ENCODE results near the gene NFATC2.

The NFATC2 gene

DNA sequence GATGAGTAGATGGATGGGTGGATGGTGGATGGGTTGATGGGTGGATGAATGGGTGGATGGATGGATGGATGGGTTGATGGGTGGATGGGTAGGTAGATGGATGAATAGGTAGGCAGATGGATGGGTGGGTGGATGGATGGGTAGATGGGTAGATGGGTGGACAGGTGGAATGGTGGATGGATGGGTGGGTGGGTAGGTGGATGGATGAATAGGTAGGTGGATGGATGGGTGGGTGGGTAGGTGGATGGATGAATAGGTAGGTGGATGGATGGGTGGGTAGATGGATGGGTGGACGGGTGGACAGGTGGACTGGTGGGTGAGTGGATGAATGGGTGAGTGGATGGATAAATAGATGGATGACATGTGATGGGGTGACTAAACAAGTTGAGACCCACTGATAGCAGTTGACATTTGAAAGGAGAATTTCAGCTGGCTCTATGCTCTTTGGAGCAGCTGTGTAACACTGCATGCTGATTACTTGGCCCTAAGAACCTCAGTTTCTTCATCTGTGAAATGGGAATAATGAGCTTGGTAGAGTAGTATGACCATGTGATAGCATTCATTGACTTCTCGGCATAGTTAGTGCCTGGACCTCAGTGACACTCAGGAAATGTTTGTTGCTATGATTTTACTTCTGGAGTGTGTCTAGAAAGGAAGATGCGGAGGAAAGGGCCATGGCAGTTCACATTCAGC is 184.3 kb downstream of the NFATC2 start:
- no peak for TF ChIP-seq CTCF (IDR thresholded peaks at IDR 0.05; ENCODE audit: borderline replicate concordance, control extremely low read depth, extremely low read depth, insufficient read depth, missing control alignments)
- in situ Hi-C loops (cut with MboI; ENCODE audit: low sequenced_read_pairs, unreplicated experiment) = no loop called here

GRCh38 chr20:51357543-51357942 is 185.0 kb downstream of the NFATC2 start:
- in situ Hi-C loops (cut with MboI; ENCODE audit: low sequenced_read_pairs, unreplicated experiment) = no loop called here
- no peak for TF ChIP-seq CTCF (IDR thresholded peaks at IDR 0.05; ENCODE audit: borderline replicate concordance, control extremely low read depth, extremely low read depth, insufficient read depth, missing control alignments)
- no peak for DNase-seq (ENCODE audit: low spot score)

More for the DNA sequence above, 184.3 kb downstream of the NFATC2 start:
- DNase-seq (ENCODE audit: low spot score) = no peak

GRCh38 chr20:51356871-51357270 is 185.6 kb downstream of the NFATC2 start:
- in situ Hi-C loops (cut with MboI; ENCODE audit: low sequenced_read_pairs, unreplicated experiment) = no loop called here
- no peak for TF ChIP-seq CTCF (IDR thresholded peaks at IDR 0.05; ENCODE audit: borderline replicate concordance, control extremely low read depth, extremely low read depth, insufficient read depth, missing control alignments)
- no peak for DNase-seq (ENCODE audit: low spot score)

DNA sequence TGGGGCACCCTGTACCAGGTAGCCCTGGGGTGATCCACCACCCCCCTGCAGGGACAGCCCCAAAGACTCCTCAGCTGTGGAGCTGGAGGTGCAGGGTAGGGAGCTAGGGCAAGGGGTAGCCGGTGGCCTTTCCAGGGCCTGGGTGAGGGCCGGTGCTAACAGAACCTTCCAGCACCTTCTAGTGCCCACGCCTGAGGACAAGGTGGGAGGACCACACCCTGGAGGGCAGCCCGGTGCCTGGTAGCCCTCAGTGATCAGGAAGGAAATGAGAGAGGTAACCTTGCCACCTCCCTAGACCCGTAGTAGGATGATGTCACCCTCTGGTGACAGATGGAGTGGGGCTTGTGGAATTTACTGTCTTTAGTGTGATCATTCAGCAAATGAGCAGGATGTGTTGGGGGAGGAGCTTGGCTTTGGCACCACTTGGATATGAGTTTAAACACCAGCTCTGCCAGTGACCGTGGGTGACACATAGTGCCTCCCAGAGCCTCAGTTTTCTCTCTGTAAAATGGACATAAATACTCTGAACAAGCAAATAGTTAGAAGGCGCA is 187.7 kb downstream of the NFATC2 start:
- TF ChIP-seq CTCF (IDR thresholded peaks at IDR 0.05; ENCODE audit: borderline replicate concordance, control extremely low read depth, extremely low read depth, insufficient read depth, missing control alignments) = no peak
- DNase-seq (ENCODE audit: low spot score) = no peak
- in situ Hi-C loops (cut with MboI; ENCODE audit: low sequenced_read_pairs, unreplicated experiment) = no loop called here

DNA sequence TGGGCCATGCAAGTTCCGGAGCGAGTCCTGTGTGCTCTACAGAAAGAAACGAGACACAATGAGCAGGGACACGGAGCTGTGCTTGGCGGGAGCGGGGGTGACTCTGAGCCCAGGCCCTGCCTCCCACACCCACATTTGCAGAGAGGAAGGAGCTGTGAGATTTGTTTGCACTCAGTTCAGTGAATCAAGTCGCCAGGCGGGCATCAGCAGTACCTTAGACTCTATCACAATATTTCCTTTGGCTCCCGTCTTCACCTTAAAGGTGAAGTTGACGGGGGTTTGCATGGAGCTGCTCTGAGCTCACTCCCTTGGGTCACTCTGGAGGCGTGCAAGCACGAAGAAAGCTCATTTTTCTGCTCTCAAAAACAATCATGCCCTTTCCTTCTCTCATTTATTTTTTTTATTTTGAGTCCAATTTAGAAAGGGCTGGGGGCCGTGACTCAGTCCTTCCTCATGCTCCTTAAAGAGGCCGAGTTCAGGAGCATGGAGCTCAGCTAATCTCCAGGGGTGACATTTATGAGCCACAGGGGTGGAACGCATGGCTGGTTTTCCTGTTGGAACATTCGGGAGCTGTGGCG is 188.2 kb downstream of the NFATC2 start:
- no peak for TF ChIP-seq CTCF (IDR thresholded peaks at IDR 0.05; ENCODE audit: borderline replicate concordance, control extremely low read depth, extremely low read depth, insufficient read depth, missing control alignments)
- in situ Hi-C loops (cut with MboI; ENCODE audit: low sequenced_read_pairs, unreplicated experiment) = no loop called here

GRCh38 chr20:51353491-51353890 is 189.0 kb downstream of the NFATC2 start:
- no peak for TF ChIP-seq CTCF (IDR thresholded peaks at IDR 0.05; ENCODE audit: borderline replicate concordance, control extremely low read depth, extremely low read depth, insufficient read depth, missing control alignments)
- in situ Hi-C loops (cut with MboI; ENCODE audit: low sequenced_read_pairs, unreplicated experiment) = no loop called here
- no peak for DNase-seq (ENCODE audit: low spot score)

More for the DNA sequence above, 188.2 kb downstream of the NFATC2 start:
- no peak for DNase-seq (ENCODE audit: low spot score)
